Gastroesophageal sphincter (tissue), 3 donors: ENCODE measurements around the gene RNF181.

Experiments
- POLR2A ChIP-seq, 2 donors: fragments of 450-650 bp; IDR thresholded peaks; one replicate each; pipeline ENCODE4 v1.6.1; 2017; ENCODE audit warnings: antibody characterized with exemption in 2 of 2, mild to moderate bottlenecking in 2 of 2, moderate library complexity in 1 of 2
- TF ChIP-seq, protein P1 (sequence below), 4 experiments: fragments of 200-600 bp in 2 of 4; fragments of 450-650 bp in 2 of 4; sonication (generic) in 1 of 4; IDR thresholded peaks; one replicate each; pipeline ENCODE4 v1.5.1; 2017 to 2019; ENCODE audit warnings: antibody characterized with exemption in 4 of 4, mild to moderate bottlenecking in 2 of 4, moderate library complexity in 2 of 4

DNA sequence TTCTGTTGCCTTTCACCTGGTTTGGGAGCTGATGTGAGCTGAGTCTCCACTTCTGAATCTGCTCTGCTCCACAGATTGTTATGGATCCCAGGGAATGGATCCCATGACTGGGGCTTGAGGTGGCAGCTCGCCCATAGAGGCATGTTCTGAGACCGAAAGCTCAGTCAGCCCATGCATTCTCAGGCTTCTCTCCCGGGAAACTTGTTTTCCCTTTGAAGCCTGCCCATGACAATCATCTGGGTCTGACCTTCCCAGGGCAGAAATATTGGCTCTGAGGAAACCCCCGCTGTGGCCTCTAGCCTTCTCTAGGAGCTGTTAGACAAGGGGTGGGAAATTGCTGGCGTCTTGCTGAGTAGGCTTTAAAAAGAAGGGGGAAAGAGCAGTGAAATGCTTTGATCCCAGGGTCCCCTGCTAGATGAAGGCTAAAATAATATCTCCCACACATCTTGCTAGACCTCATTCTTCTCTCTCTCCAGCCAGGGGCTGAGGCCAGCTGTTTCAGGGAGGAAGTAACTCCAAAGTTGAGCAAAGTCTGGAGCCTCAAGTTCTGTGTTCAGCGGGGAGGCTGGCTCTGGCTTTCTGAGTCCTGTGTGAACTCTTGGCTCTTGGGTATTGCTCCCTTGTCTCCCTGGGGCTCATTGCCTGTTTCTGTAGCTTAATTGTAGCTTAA is 16.1 kb upstream of the RNF181 start:
- TF ChIP-seq, protein P1, sequence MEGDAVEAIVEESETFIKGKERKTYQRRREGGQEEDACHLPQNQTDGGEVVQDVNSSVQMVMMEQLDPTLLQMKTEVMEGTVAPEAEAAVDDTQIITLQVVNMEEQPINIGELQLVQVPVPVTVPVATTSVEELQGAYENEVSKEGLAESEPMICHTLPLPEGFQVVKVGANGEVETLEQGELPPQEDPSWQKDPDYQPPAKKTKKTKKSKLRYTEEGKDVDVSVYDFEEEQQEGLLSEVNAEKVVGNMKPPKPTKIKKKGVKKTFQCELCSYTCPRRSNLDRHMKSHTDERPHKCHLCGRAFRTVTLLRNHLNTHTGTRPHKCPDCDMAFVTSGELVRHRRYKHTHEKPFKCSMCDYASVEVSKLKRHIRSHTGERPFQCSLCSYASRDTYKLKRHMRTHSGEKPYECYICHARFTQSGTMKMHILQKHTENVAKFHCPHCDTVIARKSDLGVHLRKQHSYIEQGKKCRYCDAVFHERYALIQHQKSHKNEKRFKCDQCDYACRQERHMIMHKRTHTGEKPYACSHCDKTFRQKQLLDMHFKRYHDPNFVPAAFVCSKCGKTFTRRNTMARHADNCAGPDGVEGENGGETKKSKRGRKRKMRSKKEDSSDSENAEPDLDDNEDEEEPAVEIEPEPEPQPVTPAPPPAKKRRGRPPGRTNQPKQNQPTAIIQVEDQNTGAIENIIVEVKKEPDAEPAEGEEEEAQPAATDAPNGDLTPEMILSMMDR (IDR thresholded peaks at IDR 0.05) = no peak
- TF ChIP-seq POLR2A (IDR thresholded peaks at IDR 0.05) = no peak
